ENCODE data around the gene SYNE2.
A peak's percentile ranks its signal among the peaks of the same experiment; 100 is the strongest.

The SYNE2 gene

GRCh38 chr14:64137657-64138290 is 285.0 kb downstream of the SYNE2 start:
- DNase-seq (ENCODE audit: low read depth), result peak; percentile 26
- H3K4me3 ChIP-seq (ENCODE audit: low read depth, low read length), result no peak overlapping the region
- no peak for TF ChIP-seq CTCF (IDR thresholded peaks at IDR 0.05; ENCODE audit: low read depth, low read length)
- TF ChIP-seq MYC (IDR thresholded peaks at IDR 0.05; ENCODE audit: low read depth, low read length), result no peak
- TF ChIP-seq POLR2A (IDR thresholded peaks at IDR 0.05; ENCODE audit: extremely low read depth, insufficient read length), result no peak
- no peak for TF ChIP-seq MAX (IDR thresholded peaks at IDR 0.05; ENCODE audit: low read depth, low read length)

GRCh38 chr14:64147126-64147790 is 294.5 kb downstream of the SYNE2 start:
- TF ChIP-seq POLR2A (IDR thresholded peaks at IDR 0.05; ENCODE audit: extremely low read depth, insufficient read length), result no peak
- TF ChIP-seq CTCF (IDR thresholded peaks at IDR 0.05; ENCODE audit: low read depth, low read length), result no peak
- no peak for TF ChIP-seq MYC (IDR thresholded peaks at IDR 0.05; ENCODE audit: low read depth, low read length)
- TF ChIP-seq MAX (IDR thresholded peaks at IDR 0.05; ENCODE audit: low read depth, low read length), result no peak
- DNase-seq (ENCODE audit: low read depth), result no peak

GRCh38 chr14:64149921-64150320 is 297.1 kb downstream of the SYNE2 start:
- H3K4me3 ChIP-seq (ENCODE audit: low read depth, low read length), result no peak overlapping the region
- DNase-seq (ENCODE audit: low read depth), result no peak
- TF ChIP-seq MAX (IDR thresholded peaks at IDR 0.05; ENCODE audit: low read depth, low read length) (no peak), MYC (IDR thresholded peaks at IDR 0.05; ENCODE audit: low read depth, low read length) (no peak), POLR2A (IDR thresholded peaks at IDR 0.05; ENCODE audit: extremely low read depth, insufficient read length) (no peak), CTCF (IDR thresholded peaks at IDR 0.05; ENCODE audit: low read depth, low read length) (no peak)

More at GRCh38 chr14:64147126-64147790, 294.5 kb downstream of the SYNE2 start:
- H3K4me3 ChIP-seq (ENCODE audit: low read depth, low read length), result no peak overlapping the region

- DNase-seq (ENCODE audit: low read depth), result no peak
- TF ChIP-seq POLR2A (IDR thresholded peaks at IDR 0.05; ENCODE audit: extremely low read depth, insufficient read length) (no peak), MAX (IDR thresholded peaks at IDR 0.05; ENCODE audit: low read depth, low read length) (no peak), MYC (IDR thresholded peaks at IDR 0.05; ENCODE audit: low read depth, low read length) (no peak), CTCF (IDR thresholded peaks at IDR 0.05; ENCODE audit: low read depth, low read length) (no peak)
- no peak overlapping the region for H3K4me3 ChIP-seq (ENCODE audit: low read depth, low read length)
Observed at GRCh38 chr14:64158608-64159007, 305.8 kb downstream of the SYNE2 start.

- no peak overlapping the region for H3K4me3 ChIP-seq (ENCODE audit: low read depth, low read length)
- TF ChIP-seq MYC (IDR thresholded peaks at IDR 0.05; ENCODE audit: low read depth, low read length), result no peak
- no peak for TF ChIP-seq CTCF (IDR thresholded peaks at IDR 0.05; ENCODE audit: low read depth, low read length)
- TF ChIP-seq MAX (IDR thresholded peaks at IDR 0.05; ENCODE audit: low read depth, low read length), result no peak
- TF ChIP-seq POLR2A (IDR thresholded peaks at IDR 0.05; ENCODE audit: extremely low read depth, insufficient read length), result no peak
- no peak for DNase-seq (ENCODE audit: low read depth)
Observed at GRCh38 chr14:64159588-64159987, 306.8 kb downstream of the SYNE2 start.

Data from NB4 (cell line).